MCF 10A (cell line): ENCODE measurements around the gene IFNL4. TPM values are rescaled to one million over a fixed set of nuclear protein-coding genes. Genes with fewer than 3 reads are reported as not detected.

Experiments used
- BruUV-seq: library from RNA; stranded (reverse); fragments of 400-500 nt; replicated peaks from 2 replicates; lab custom pipeline; 2021; lab: Mats Ljungman, UMichigan
- CTCF ChIA-PET: fragments of 300-600 bp; sonication (Branson Sonifier 250); formaldehyde crosslinking; extraction: SDS; loops from one replicate; lab custom pipeline; 2021; ENCODE audit warnings: antibody characterized with exemption, inconsistent platforms; lab: Yijun Ruan, JAX
- POLR2A ChIA-PET: fragments of 300-600, 350-650 bp; sonication (Branson Sonifier 250); formaldehyde crosslinking; extraction: SDS; loops from one replicate; lab custom pipeline; 2020; ENCODE audit warnings: antibody characterized with exemption, inconsistent platforms; lab: Yijun Ruan, JAX
- DNase-seq: peaks from one replicate; pipeline ENCODE4 v3.0.0-alpha.2; 2018; ENCODE audit not compliant: unreplicated experiment
- H3K27ac Mint-ChIP-seq: one replicate; pipeline ENCODE4 v1.8.0; 2022; ENCODE audit warnings: mild to moderate bottlenecking, low read depth, mixed read lengths; ENCODE audit not compliant: unreplicated experiment
- H3K27me3 Mint-ChIP-seq: one replicate; pipeline ENCODE4 v1.8.0; 2022; ENCODE audit warnings: mixed read lengths; ENCODE audit not compliant: insufficient read depth, unreplicated experiment
- H3K36me3 Mint-ChIP-seq: one replicate; pipeline ENCODE4 v1.8.0; 2022; ENCODE audit warnings: mild to moderate bottlenecking, moderate library complexity, mixed read lengths; ENCODE audit not compliant: insufficient read depth, unreplicated experiment
- H3K4me1 Mint-ChIP-seq: one replicate; pipeline ENCODE4 v1.8.0; 2022; ENCODE audit warnings: mixed read lengths; ENCODE audit not compliant: insufficient read depth, unreplicated experiment
- H3K4me3 Mint-ChIP-seq: one replicate; pipeline ENCODE4 v1.8.0; 2022; ENCODE audit warnings: mild to moderate bottlenecking, moderate library complexity, mixed read lengths; ENCODE audit not compliant: unreplicated experiment
- H3K9me3 Mint-ChIP-seq: one replicate; pipeline ENCODE4 v1.8.0; 2022; ENCODE audit warnings: mixed read lengths; ENCODE audit not compliant: unreplicated experiment
- intact Hi-C: fragments of 100-400 bp; cut with micrococcal nuclease; formaldehyde crosslinking; loops from 2 replicates; pipeline ENCODE4 v1.14.1; 2022
- total RNA-seq: library from RNA; stranded (reverse); gene quantifications from 2 replicates; pipeline ENCODE4 v1.2.3, GENCODE V29; 2022
- TF ChIP-seq, protein P1 (sequence below): fragments of 200-600 bp; IDR thresholded peaks from one replicate; pipeline ENCODE4 v1.8.0; 2022; ENCODE audit warnings: antibody characterized with exemption, mild to moderate bottlenecking; ENCODE audit not compliant: unreplicated experiment

Gene IFNL4
- total RNA-seq, 1 experiment from 2014 or later = not detected

DNA sequence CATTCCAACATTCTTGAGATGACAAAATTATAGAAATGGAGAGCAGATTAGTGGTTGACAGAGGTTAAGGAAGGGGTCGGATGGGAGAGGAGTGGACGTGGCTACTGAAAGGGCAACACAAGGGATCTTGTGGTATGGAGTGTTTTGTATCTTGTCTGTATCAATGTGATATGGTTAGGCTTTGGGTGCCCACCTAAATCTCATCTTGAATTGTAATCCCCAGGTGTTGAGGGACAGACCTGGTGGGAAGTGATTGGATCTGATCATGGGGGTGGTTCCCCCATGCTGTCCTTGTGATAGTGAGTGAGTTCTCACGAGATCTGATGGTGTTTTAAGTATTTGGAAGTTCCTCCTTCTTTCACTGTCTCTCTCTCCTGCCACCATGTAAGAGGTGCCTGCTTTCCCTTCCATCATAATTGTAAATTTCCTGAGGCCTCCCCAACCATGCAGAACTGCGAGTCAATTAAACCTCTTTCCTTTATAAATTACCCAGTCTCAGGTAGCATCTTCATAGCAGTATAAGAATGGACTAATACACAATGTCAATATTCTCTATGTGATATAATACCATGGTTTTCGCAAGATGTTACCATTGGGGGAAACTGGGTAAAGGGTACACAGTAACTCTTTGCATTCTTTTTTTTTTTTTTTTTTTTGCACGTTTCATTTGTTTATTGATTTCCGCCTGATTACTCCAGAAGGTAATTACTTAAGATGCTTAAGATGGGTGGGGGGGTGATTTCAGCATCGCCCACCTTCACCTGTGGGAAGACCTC lies 4.9 kb upstream of the IFNL4 start:
- BruUV-seq = no TSS peak
- no peaks in the 10 kb centered on the region for H3K36me3 Mint-ChIP-seq
- DNase-seq = no peak
- no peaks in the 10 kb centered on the region for H3K4me1 Mint-ChIP-seq
- H3K27ac Mint-ChIP-seq = no peak overlapping the region
- POLR2A ChIA-PET = no interaction called here
- H3K4me3 Mint-ChIP-seq = no peak overlapping the region
- CTCF ChIA-PET = no interaction called here
- H3K27me3 Mint-ChIP-seq = peaks cover 38% of the 10 kb centered on the region
- intact Hi-C loops = no loop called here
- no peaks in the 10 kb centered on the region for H3K9me3 Mint-ChIP-seq
- TF ChIP-seq, protein P1, sequence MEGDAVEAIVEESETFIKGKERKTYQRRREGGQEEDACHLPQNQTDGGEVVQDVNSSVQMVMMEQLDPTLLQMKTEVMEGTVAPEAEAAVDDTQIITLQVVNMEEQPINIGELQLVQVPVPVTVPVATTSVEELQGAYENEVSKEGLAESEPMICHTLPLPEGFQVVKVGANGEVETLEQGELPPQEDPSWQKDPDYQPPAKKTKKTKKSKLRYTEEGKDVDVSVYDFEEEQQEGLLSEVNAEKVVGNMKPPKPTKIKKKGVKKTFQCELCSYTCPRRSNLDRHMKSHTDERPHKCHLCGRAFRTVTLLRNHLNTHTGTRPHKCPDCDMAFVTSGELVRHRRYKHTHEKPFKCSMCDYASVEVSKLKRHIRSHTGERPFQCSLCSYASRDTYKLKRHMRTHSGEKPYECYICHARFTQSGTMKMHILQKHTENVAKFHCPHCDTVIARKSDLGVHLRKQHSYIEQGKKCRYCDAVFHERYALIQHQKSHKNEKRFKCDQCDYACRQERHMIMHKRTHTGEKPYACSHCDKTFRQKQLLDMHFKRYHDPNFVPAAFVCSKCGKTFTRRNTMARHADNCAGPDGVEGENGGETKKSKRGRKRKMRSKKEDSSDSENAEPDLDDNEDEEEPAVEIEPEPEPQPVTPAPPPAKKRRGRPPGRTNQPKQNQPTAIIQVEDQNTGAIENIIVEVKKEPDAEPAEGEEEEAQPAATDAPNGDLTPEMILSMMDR = no peak

DNA sequence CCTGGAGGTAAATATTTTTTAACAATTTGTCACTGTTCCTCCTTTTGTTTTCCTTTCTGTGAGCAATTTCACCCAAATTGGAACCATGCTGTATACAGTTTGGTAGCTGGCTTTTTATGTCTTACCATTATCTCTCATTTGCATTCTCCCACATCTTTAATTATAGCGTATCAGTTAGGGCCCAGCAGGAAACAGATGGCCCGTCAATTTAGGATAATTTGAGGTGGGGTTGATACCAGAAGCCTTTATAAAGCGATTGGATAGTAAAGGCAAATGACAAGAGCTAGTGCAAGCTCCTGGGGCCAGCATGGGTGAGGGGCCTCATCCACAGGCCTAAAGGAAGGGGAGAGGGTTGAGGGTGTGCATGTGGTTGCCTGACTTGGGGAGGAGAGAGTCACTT lies 3.8 kb upstream of the IFNL4 start:
- intact Hi-C loops = no loop called here
- BruUV-seq = no TSS peak
- Mint-ChIP-seq H3K4me3 (no peak overlapping the region), H3K36me3 (no peaks in the 10 kb centered on the region), H3K4me1 (no peaks in the 10 kb centered on the region), H3K27me3 (peaks cover 38% of the 10 kb centered on the region), H3K9me3 (no peaks in the 10 kb centered on the region), H3K27ac (no peak overlapping the region)
- ChIA-PET CTCF (no interaction called here), POLR2A (interaction anchor here (0.6 kb wide), 1 partner anchor 28 kb away, joined by 3 read pairs; no protein-coding TSS in a partner anchor)
- DNase-seq = no peak
- TF ChIP-seq, protein P1 = no peak

DNA sequence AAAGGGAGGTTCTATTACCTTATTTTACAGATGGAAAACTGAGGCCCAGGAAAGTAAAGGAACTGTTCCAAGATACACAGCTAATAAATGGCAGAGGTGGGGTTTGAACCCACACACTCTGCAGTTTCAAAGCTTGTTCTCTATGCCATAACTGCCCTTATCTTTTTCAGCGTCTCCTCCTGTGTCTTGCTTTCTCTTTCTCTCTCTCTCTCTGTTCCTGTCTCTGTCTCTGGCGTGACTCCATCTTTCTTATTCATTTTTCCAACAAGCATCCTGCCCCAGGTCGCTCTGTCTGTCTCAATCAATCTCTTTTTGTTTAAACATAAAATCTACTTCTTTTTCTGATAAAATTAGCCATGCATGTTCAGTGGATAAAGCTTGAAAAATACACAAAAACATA lies 3.2 kb upstream of the IFNL4 start:
- TF ChIP-seq, protein P1 = no peak
- intact Hi-C loops = no loop called here
- H3K27ac Mint-ChIP-seq = no peak overlapping the region
- H3K9me3 Mint-ChIP-seq = no peaks in the 10 kb centered on the region
- ChIA-PET POLR2A (interaction anchor here (0.6 kb wide), 1 partner anchor 28 kb away, joined by 3 read pairs; no protein-coding TSS in a partner anchor), CTCF (interaction anchor here (0.6 kb wide), 1 partner anchor 129 kb away, joined by 3 read pairs; no protein-coding TSS in a partner anchor)
- H3K4me3 Mint-ChIP-seq = no peak overlapping the region
- no peak for DNase-seq
- no peaks in the 10 kb centered on the region for H3K36me3 Mint-ChIP-seq
- no peaks in the 10 kb centered on the region for H3K4me1 Mint-ChIP-seq
- peaks cover 36% of the 10 kb centered on the region for H3K27me3 Mint-ChIP-seq
- no TSS peak for BruUV-seq

DNA sequence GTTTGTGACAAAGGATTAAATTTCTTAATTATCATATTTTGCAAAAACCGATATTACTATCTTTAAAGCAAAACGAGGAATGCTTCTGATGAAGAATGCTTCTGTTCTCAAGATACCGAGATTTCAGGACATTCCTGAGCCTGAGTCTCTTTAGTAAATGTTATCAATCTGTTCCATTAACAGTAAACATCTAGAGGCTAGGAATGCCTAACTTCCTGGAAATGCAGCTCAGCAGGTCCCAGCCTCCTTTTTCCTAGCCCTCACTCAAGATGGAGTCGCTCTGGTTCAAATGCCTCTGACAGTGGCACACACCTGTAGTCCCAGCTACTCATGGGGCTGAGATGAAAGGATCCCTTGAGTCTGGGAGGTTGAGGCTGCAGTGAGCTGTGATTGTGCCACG lies 2.4 kb upstream of the IFNL4 start:
- intact Hi-C loops = no loop called here

More for the DNA sequence above, 2.4 kb upstream of the IFNL4 start:
- POLR2A ChIA-PET = interaction anchor here (0.6 kb wide), 1 partner anchor 45 kb away, joined by 4 read pairs; no protein-coding TSS in a partner anchor
- BruUV-seq = no TSS peak
- H3K27me3 Mint-ChIP-seq = peaks cover 28% of the 10 kb centered on the region
- H3K9me3 Mint-ChIP-seq = no peaks in the 10 kb centered on the region
- no peaks in the 10 kb centered on the region for H3K4me1 Mint-ChIP-seq
- H3K36me3 Mint-ChIP-seq = no peaks in the 10 kb centered on the region
- TF ChIP-seq, protein P1 = no peak
- CTCF ChIA-PET = no interaction called here
- no peak for DNase-seq
- no peak overlapping the region for H3K27ac Mint-ChIP-seq
- no peak overlapping the region for H3K4me3 Mint-ChIP-seq
